GM18909 (cell line): ENCODE measurements around the gene CEP170B.

Experiments used
- ATAC-seq: cut with Tn5 transposase; IDR thresholded peaks from one replicate; pipeline ENCODE4 v1.9.1; 2021; ENCODE audit warnings: mild to moderate bottlenecking; ENCODE audit not compliant: unreplicated experiment, poor library complexity

The CEP170B gene

GRCh38 chr14:104866451-104867370, 1.6 kb downstream of the CEP170B start:
- no peak for ATAC-seq

- ATAC-seq: no peak
These were observed 2.4 kb downstream of the CEP170B start for GRCh38 chr14:104867371-104868059.

- ATAC-seq: no peak
These were observed 3.1 kb downstream of the CEP170B start for GRCh38 chr14:104868060-104868740.

DNA sequence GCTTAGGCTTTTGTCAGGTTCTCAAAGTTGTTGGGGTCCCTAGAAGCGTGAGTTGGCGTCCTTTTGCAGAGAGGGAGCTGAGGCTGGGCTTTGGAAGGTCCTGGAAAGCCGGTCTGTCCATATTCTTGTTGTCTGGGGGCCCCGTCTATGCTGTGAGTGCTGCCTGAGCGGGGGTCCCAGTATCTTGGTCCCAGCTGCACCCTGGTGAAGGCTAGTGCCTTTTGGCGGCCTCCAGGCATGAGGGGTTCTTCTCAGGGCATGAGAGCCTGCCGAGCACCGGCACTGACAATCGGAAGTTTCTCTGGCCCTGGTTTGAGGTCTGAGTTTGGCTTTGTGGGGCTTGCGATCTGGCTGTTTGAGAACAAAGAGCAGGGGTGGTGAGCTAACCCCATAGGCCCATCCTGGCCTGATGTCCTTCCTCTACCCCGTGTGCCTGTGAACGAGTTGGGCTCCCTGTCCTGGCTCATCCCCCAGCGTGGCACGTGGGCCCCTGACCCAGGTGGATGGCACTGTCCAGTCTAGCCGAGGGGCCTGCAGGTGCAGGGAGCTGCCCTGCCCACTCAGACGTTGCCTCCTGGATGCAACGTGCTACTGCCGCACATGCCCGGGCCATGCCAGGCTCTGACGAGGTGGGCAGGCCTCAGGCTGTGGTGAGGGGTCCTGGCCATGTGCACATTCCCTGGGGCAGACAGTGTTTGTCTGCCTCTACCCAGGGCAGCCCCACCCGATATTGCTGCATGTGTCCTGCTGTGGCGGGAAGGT, 3.9 kb downstream of the CEP170B start:
- ATAC-seq: no peak

DNA sequence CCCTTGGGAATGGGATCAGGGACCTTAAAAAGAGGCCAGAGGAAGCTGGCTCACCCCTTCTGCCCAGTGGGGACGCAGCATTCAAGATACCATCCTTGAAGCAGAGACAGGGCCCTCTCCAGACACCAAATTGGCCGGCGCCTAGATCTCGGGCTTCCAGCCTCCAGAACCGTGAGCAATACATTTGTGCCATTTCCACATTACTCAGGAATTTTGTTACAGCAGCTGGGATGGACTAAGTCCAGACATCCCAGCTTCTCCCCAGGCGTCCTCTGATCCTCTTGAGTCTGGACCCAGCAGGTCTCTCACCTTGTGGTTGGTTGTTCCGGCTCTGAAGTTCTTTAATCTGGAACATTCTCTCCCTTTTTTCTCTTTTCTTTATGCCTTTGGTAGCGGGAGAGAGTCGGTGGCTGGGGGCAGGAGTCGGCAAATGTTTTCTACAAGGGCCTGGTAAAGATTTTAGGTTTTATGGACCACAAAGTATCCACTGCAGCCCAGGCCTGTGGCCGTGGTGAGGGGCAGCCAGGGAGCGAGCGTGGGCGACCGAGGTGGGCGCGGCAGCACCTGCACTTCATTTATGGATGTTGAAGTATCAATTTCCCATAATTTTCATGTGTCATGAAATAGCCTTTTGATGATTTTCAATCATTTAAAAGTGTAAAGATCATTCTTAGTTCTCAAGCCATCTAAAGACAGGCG, 4.8 kb downstream of the CEP170B start:
- ATAC-seq: no peak

- ATAC-seq: no peak
These were observed 5.5 kb downstream of the CEP170B start for GRCh38 chr14:104870368-104871144.

DNA sequence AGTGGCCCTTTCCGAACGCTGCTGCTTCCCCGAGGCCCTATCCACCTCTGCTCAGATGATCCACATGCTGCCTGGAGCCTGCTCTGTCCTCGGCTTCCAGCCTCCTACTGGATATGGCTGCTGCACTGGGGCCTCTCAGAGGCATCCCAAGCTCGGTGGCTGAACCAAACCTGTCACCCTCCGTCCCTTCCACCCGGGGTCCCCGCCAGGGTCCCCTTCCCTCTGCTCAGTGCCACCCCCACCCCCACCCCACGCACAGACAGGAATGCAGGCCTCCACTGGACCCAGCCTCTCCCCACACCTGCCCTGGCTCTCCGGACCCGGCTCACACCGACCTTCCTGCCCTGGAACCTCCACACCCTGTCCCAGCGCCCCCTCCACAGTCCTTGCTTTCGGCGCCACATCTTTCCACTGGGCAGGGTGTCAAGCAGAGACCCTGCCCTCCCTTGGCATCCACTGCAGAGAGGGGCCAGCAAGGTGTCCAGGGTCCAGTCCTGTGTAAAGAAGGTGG, 6.1 kb downstream of the CEP170B start:
- no peak for ATAC-seq

- no peak for ATAC-seq
These were observed 6.8 kb downstream of the CEP170B start for GRCh38 chr14:104871656-104872468.

DNA sequence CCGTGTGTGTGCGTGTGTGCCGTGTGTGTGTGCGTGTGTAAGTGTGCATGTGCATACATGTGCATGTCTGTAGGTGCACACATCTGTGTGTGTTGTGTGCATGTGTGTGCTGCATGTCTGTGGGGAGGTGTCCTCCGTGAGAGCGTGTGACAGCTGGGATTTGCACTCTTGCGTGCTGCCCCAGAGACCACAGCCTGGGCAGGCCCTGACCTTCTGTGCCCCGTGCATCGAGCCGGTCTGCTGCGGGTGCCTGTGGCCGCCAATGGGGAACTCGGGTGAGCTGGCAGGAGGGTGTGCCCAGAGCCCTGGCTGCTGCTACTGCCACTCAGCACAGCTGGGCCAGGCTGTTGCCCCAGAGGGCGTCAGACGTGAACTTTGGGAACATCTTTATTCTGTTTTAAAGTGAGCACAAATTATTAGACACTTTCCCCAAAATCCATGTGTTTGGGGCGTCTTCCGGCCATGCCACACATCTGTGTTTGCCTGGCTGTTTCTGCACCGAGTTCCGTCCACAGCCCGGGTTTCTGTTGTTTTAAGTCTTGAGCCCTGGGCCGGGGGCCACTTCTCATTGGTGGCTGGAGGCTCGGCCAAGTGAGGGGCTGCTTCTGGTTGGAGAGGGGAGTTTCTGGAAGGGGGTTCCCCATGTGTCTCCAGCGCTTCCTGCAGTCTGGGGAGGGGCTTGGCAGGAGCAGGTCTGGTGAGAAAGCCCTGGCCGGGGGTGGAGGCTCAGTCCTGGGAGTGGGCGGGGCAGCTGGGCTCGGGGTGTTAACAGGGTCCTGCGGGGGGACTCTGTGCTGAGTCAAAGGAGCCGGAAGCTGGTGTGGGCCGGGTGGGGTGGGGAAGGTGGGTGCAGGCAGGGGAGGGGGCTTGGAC, 7.6 kb downstream of the CEP170B start:
- no peak for ATAC-seq

GRCh38 chr14:104873380-104874055, 8.4 kb downstream of the CEP170B start:
- ATAC-seq: no peak

DNA sequence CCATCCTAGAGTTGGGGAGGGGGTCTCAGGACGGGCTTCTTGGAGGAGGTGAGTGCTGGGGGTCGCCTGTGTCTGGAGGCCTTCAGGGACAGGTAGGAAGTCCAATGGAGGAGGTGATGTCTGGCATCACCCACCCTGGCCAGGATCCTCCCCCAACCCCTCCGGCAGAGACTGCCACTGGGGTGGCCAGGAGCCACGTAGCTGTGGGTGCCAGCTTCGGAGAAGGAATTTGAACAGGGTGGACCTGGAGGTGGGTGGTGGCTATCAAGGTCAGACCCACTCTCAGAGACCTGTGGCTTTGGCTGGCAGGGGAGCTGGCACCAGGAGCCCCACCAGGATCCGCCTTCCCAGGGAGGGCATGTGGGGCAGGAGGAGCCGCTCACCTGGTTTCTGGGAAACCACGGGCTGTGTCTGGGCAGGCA, 9.1 kb downstream of the CEP170B start:
- ATAC-seq: no peak

- no peak for ATAC-seq
These were observed 9.7 kb downstream of the CEP170B start for GRCh38 chr14:104874571-104875411.

DNA sequence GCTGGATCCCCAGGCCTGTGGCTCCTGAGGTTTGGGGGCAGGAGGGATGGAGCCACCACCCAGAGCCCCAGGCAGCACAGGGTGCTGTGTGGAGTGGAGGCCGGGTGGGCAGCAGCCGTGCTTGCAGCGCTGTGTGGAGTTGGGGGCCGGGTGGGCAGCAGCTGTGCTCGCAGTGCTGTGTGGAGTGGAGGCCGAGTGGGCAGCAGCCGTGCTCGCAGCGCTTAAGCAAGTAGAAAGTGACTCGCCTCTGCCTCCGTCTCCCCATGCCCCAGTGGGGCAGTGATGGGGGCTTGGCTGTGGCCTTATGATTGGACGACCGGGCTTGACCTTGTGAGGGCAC, 10.3 kb downstream of the CEP170B start:
- no peak for ATAC-seq

DNA sequence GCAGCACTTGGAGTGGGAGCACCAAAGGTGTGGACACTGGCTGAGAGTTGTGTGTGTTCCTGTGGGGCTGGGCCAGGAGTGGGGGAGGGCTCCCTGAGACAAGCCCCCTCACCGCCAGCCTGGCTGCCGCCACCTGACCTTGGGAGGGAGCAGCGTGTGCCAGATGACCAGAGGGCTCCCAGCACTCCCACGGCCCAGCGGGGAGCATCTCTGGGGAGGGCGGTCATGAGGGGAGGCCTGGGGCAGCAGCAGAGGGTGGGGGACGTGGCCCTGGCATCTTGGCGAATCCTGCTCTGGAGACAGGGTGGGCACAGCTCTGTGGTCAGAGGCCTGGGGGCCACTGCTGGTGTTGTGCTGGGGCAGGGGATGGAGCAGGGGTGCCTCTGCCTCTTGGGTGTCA, 10.7 kb downstream of the CEP170B start:
- no peak for ATAC-seq

GRCh38 chr14:104876251-104876699, 11.2 kb downstream of the CEP170B start:
- no peak for ATAC-seq
